Activated CD4-positive, alpha-beta T cell treated with anti-CD3 and anti-CD28 coated beads for 24 hours (primary cell): ENCODE measurements around the gene MYH7.
"Not testable (repeated sequence)": the region's sequence is repeated elsewhere in the genome, so short reads cannot be mapped to it uniquely, and the experiment has no call there.

Experiments used
- DNase-seq, 2 donors: peaks; one replicate each; pipeline ENCODE4 v3.0.0-alpha.2; 2020; ENCODE audit warnings: low read depth in 2 of 2

The MYH7 gene

GRCh38 chr14:23430016-23430722, 5.3 kb downstream of the MYH7 start:
- no peak for DNase-seq

GRCh38 chr14:23428686-23429495, 6.6 kb downstream of the MYH7 start:
- DNase-seq, result no peak

- DNase-seq, result not testable (repeated sequence)
Measured at GRCh38 chr14:23425798-23426197, 9.7 kb downstream of the MYH7 start.

- no peak for DNase-seq
Measured at GRCh38 chr14:23425169-23425568, 10.3 kb downstream of the MYH7 start.

GRCh38 chr14:23423657-23424056, 11.8 kb downstream of the MYH7 start:
- no peak for DNase-seq

- DNase-seq, result no peak
Measured at GRCh38 chr14:23421594-23421993, 13.9 kb downstream of the MYH7 start.

- DNase-seq, result not testable (repeated sequence)
Measured at GRCh38 chr14:23419646-23420045, 15.8 kb downstream of the MYH7 start.

GRCh38 chr14:23418021-23418420, 17.4 kb downstream of the MYH7 start:
- no peak for DNase-seq

- not testable (repeated sequence) for DNase-seq
Measured at GRCh38 chr14:23417269-23417668, 18.2 kb downstream of the MYH7 start.

GRCh38 chr14:23416801-23417200, 18.7 kb downstream of the MYH7 start:
- no peak for DNase-seq

- DNase-seq, result no peak
Measured at GRCh38 chr14:23415821-23416778, 19.4 kb downstream of the MYH7 start.

- DNase-seq, result no peak
Measured at GRCh38 chr14:23414906-23415820, 20.3 kb downstream of the MYH7 start.

GRCh38 chr14:23414254-23414653, 21.2 kb downstream of the MYH7 start:
- no peak for DNase-seq

GRCh38 chr14:23413681-23414080, 21.8 kb downstream of the MYH7 start:
- DNase-seq, result no peak

- no peak for DNase-seq
Measured at GRCh38 chr14:23411563-23412525, 23.6 kb downstream of the MYH7 start.

GRCh38 chr14:23409966-23410635, 25.4 kb downstream of the MYH7 start:
- no peak for DNase-seq

GRCh38 chr14:23409475-23409874, 26.0 kb downstream of the MYH7 start:
- no peak for DNase-seq

GRCh38 chr14:23408307-23408630, 27.2 kb downstream of the MYH7 start:
- no peak for DNase-seq
